K562 (cell line): Measurements from ENCODE around the gene CRK. TPM values are rescaled to one million over a fixed set of nuclear protein-coding genes. Genes with fewer than 3 reads are reported as not detected.

ENCODE experiments used
- ATAC-seq: fragments of 200-7000 bp; cut with Tn5 transposase; 3 replicates; pipeline ENCODE4 v1.9.1; 2020; ENCODE audit warnings: moderate library complexity
- BruUV-seq: library from RNA; stranded (reverse); fragments of 400-500 nt; replicated peaks from 2 replicates; lab custom pipeline; 2021; lab: Mats Ljungman, UMichigan
- CTCF ChIA-PET: fragments of 300-600 bp; formaldehyde crosslinking; extraction: SDS; loops from one replicate; lab custom pipeline; 2021; ENCODE audit warnings: low intra/inter-chr PET ratio; lab: Yijun Ruan, JAX
- POLR2A ChIA-PET: fragments of 300-600, 350-650 bp; sonication (Branson Sonifier 250); formaldehyde crosslinking; extraction: SDS; loops from one replicate; lab custom pipeline; 2021; ENCODE audit warnings: antibody characterized with exemption, inconsistent platforms; lab: Yijun Ruan, JAX
- DNase-seq, 4 experiments: peaks; one replicate each; pipeline versions ENCODE4 v3.0.0 to v3.0.0-alpha.2; 2011 to 2018; ENCODE audit warnings: low spot score in 3 of 4, mixed read lengths in 3 of 4; ENCODE audit errors: extremely low read depth in 1 of 4
- FAIRE-seq: peaks from 2 replicates; lab custom pipeline; 2011; peaks lifted over from hg19 to GRCh38; lab: Jason Lieb, UNC
- H2AFZ ChIP-seq: 2 replicates; pipeline ENCODE4 v1.6.0; 2011; ENCODE audit warnings: low read depth, low read length, control low read depth, inconsistent platforms
- H3K27ac ChIP-seq: fragments of 200-600 bp; 3 replicates; pipeline ENCODE4 v1.8.0; 2011; ENCODE audit warnings: low read depth, mild to moderate bottlenecking, control low read depth, inconsistent platforms, low read length, moderate library complexity, mixed read lengths; ENCODE audit errors: extremely low read depth
- H3K27me3 ChIP-seq, 2 experiments: fragments of 300-600 bp in 1 of 2; 2 replicates in 1 of 2; 3 replicates in 1 of 2; pipeline versions ENCODE4 v1.6.0 to v1.8.0; 2011; ENCODE audit warnings: inconsistent platforms in 2 of 2, low read length in 2 of 2, mild to moderate bottlenecking in 1 of 2, mixed read lengths in 1 of 2, moderate library complexity in 1 of 2; ENCODE audit not compliant: control insufficient read depth in 2 of 2, insufficient read depth in 2 of 2
- H3K36me3 ChIP-seq: fragments of 300-600 bp; 3 replicates; pipeline ENCODE4 v1.8.0; 2011; ENCODE audit warnings: mild to moderate bottlenecking, low read length, inconsistent platforms; ENCODE audit not compliant: control insufficient read depth, insufficient read depth
- H3K4me1 ChIP-seq, 2 experiments: fragments of 200-600 bp in 1 of 2; replicated peaks in 1 of 2; 2 replicates in 1 of 2; 3 replicates in 1 of 2; pipeline versions ENCODE4 v1.5.1 to v1.8.0; 2011; ENCODE audit warnings: inconsistent platforms in 2 of 2, low read length in 2 of 2, mild to moderate bottlenecking in 1 of 2, mixed read lengths in 1 of 2, moderate library complexity in 1 of 2; ENCODE audit not compliant: control insufficient read depth in 2 of 2, insufficient read depth in 2 of 2
- H3K4me2 ChIP-seq: 2 replicates; pipeline ENCODE4 v1.6.1; 2011; ENCODE audit warnings: low read length, control low read depth, inconsistent platforms, mixed read lengths; ENCODE audit not compliant: insufficient read depth
- H3K4me3 ChIP-seq: fragments of 200-600 bp; sonication (generic), shearing (Covaris generic); 2 replicates; pipeline ENCODE4 v1.5.1; 2016; ENCODE audit warnings: control low read depth, inconsistent platforms
- H3K79me2 ChIP-seq: fragments of 200-600 bp; 3 replicates; pipeline ENCODE4 v1.8.0; 2011; ENCODE audit warnings: low read length, inconsistent platforms; ENCODE audit not compliant: control insufficient read depth, insufficient read depth
- H3K9ac ChIP-seq, 2 experiments: 2 replicates each; pipeline versions ENCODE4 v1.6.0 to v1.6.1; 2011; ENCODE audit warnings: low read depth in 2 of 2, low read length in 2 of 2, control low read depth in 1 of 2, inconsistent platforms in 1 of 2, mild to moderate bottlenecking in 1 of 2, mixed read lengths in 1 of 2; ENCODE audit not compliant: insufficient read depth in 1 of 2
- H3K9me1 ChIP-seq: one replicate; pipeline ENCODE4 v1.6.0; 2011; ENCODE audit warnings: inconsistent platforms, mild to moderate bottlenecking, low read length, moderate library complexity; ENCODE audit not compliant: control insufficient read depth, insufficient read depth
- H3K9me3 ChIP-seq: replicated peaks from 2 replicates; pipeline ENCODE4 v1.5.1; 2011; ENCODE audit warnings: low read depth, low read length, inconsistent platforms; ENCODE audit not compliant: control insufficient read depth, insufficient read depth
- H4K20me1 ChIP-seq: replicated peaks from 2 replicates; pipeline ENCODE4 v1.6.1; 2011; ENCODE audit warnings: low read length, inconsistent platforms, mixed read lengths; ENCODE audit not compliant: control insufficient read depth, insufficient read depth
- CHD4 ChIP-seq: fragments of 200-600 bp; sonication (generic); IDR thresholded peaks from 3 replicates; pipeline ENCODE4 v1.6.1; 2012; ENCODE audit warnings: low read depth, mild to moderate bottlenecking, mixed read lengths, low read length, inconsistent platforms; ENCODE audit not compliant: insufficient read depth, insufficient replicate concordance, poor library complexity, severe bottlenecking
- EP400 ChIP-seq: fragments of 450-650 bp; IDR thresholded peaks from 2 replicates; pipeline ENCODE4 v1.6.1; 2017; ENCODE audit warnings: antibody characterized with exemption, mild to moderate bottlenecking, moderate library complexity
- NFE2L1 ChIP-seq: fragments of 450-650 bp; IDR thresholded peaks from 2 replicates; pipeline ENCODE4 v1.6.1; 2016; ENCODE audit warnings: missing genetic modification characterization, low read depth, mild to moderate bottlenecking, missing compliant biosample characterization, moderate library complexity, borderline replicate concordance
- PTBP1 ChIP-seq: fragments of 200-400 bp; formaldehyde crosslinking; IDR thresholded peaks from 2 replicates; pipeline ENCODE4 v1.6.1; 2017; ENCODE audit warnings: low read depth, low read length
- PTTG1 ChIP-seq: fragments of 450-650 bp; IDR thresholded peaks from 2 replicates; pipeline ENCODE4 v1.6.1; 2016; ENCODE audit warnings: low read depth, mild to moderate bottlenecking, missing genetic modification characterization, missing compliant biosample characterization
- RFX7 ChIP-seq: fragments of 250-450 bp; sonication (Bioruptor Pico); IDR thresholded peaks from 2 replicates; pipeline ENCODE4 v1.5.1; 2021; ENCODE audit warnings: mild to moderate bottlenecking
- SIN3A ChIP-seq, 2 experiments: fragments of 150-350 bp in 1 of 2; IDR thresholded peaks; 2 replicates each; pipeline ENCODE4 v1.6.1; 2011 to 2016; ENCODE audit warnings: borderline replicate concordance in 2 of 2, low read depth in 2 of 2, low read length in 2 of 2, mild to moderate bottlenecking in 2 of 2, moderate library complexity in 2 of 2; ENCODE audit not compliant: control insufficient read depth in 1 of 2
- SRSF7 ChIP-seq: fragments of 200-400 bp; formaldehyde crosslinking; optimal IDR thresholded peaks from 2 replicates; pipeline ENCODE3; 2017; ENCODE audit warnings: mild to moderate bottlenecking, low read depth, low read length
- WHSC1 ChIP-seq: IDR thresholded peaks from one replicate; pipeline ENCODE4 v1.6.1; 2012; ENCODE audit warnings: low read length, control low read depth, inconsistent platforms
- ZEB2 ChIP-seq: fragments of 450-650 bp; IDR thresholded peaks from 2 replicates; pipeline ENCODE4 v1.6.1; 2016
- ZNF121 ChIP-seq: sonication (generic); formaldehyde crosslinking; conservative IDR thresholded peaks from 2 replicates; pipeline ENCODE4 v1.8.0; 2022; ENCODE audit warnings: missing genetic modification reagents
- ZNF3 ChIP-seq: fragments of 250-450 bp; sonication (Bioruptor Pico); IDR thresholded peaks from 2 replicates; pipeline ENCODE4 v1.5.0; 2021; ENCODE audit warnings: mild to moderate bottlenecking, moderate library complexity
- ZNF518B ChIP-seq: fragments of 250-450 bp; sonication (Bioruptor Pico); IDR thresholded peaks from 2 replicates; pipeline ENCODE4 v1.5.0; 2021; ENCODE audit warnings: mild to moderate bottlenecking, moderate library complexity
- WGBS: fragments of 100-300 bp; shearing (Covaris generic); methylation state at CpG from one replicate; pipeline ENCODE4 v1.1.6; 2016; ENCODE audit warnings: low coverage, mixed read lengths; ENCODE audit not compliant: insufficient coverage; ENCODE audit errors: missing lambda C conversion rate; 5-methylcytosine and 5-hydroxymethylcytosine counted together
- in situ Hi-C: fragments of 300-500 bp; cut with MboI; formaldehyde crosslinking; loops from 4 replicates; pipeline ENCODE4 v1.15.0; 2018; ENCODE audit warnings: inconsistent platforms, mixed read lengths
- intact Hi-C: fragments of 100-400 bp; cut with micrococcal nuclease; formaldehyde crosslinking; loops from 2 replicates; pipeline ENCODE4 v1.14.2; 2022
- polyA plus RNA-seq, 8 experiments: library from polyadenylated mRNA; depleted of rRNA in 4 of 8; stranded (reverse) in 5 of 8; unstranded in 3 of 8; fragments of >200 nt; fragmentation: Nextera tagmentation in 2 of 8; fragmentation: Illumina TruSeq in 1 of 8; extraction: Ambion mirVana in 2 of 8; extraction: Trizol in 1 of 8; gene quantifications; 2 replicates each; pipeline versions ENCODE4 v1.2.1 to v1.2.3, GENCODE V29; 2011 to 2014; ENCODE audit warnings: inconsistent platforms in 1 of 8, missing spikeins in 1 of 8
- total RNA-seq, 7 experiments: library from RNA; depleted of rRNA in 6 of 7; stranded (reverse); fragments of >200 nt in 6 of 7; fragmentation: Illumina TruSeq in 2 of 7; extraction: Trizol in 2 of 7; gene quantifications; 2 replicates each; pipeline versions ENCODE4 v1.2.1 to v1.2.3, GENCODE V29; 2011 to 2021; ENCODE audit warnings: low replicate concordance in 1 of 7
- TF ChIP-seq, protein P1 (sequence below): sonication (generic); formaldehyde crosslinking; IDR thresholded peaks from 2 replicates; pipeline ENCODE4 v1.5.0; 2020; ENCODE audit warnings: missing genetic modification reagents
- TF ChIP-seq, protein P2 (sequence below): sonication (generic); formaldehyde crosslinking; IDR thresholded peaks from 2 replicates; pipeline ENCODE4 v1.8.0; 2022; ENCODE audit warnings: missing genetic modification reagents, mild to moderate bottlenecking, moderate library complexity, borderline replicate concordance
- TF ChIP-seq, protein P3 (sequence below): sonication (generic); formaldehyde crosslinking; IDR thresholded peaks from 2 replicates; pipeline ENCODE4 v1.9.0; 2022; ENCODE audit warnings: mild to moderate bottlenecking, missing genetic modification reagents

CRK gene
- total and polyA plus RNA-seq, 9 of the 15 experiments (the other 6 are each of a cell fraction or from before 2014, with no cell fraction given): 13.1 to 40.2 (median 26.1) TPM

- H3K79me2 ChIP-seq: peaks cover 15% of the 10 kb centered on the region
- DNase-seq (peak; percentile 67 to 75 (median 69)), ATAC-seq (peak; percentile 77), FAIRE-seq (peak; percentile 48)
- WGBS: 0% methylated on average over 9 of the region's 19 CpGs
- H3K9me1 ChIP-seq: no peaks in the 10 kb centered on the region
- intact Hi-C loops (no loop called here), in situ Hi-C loops (no loop called here)
- H3K4me2 ChIP-seq: peak overlapping the region; percentile 72
- ChIA-PET CTCF (no interaction called here), POLR2A (interaction anchor here (0.7 to 1.4 kb wide), 3 partner anchors 10 to 28 kb away, joined by 3 to 4 read pairs (median 3); no protein-coding TSS in a partner anchor)
- H4K20me1 ChIP-seq: no peaks in the 10 kb centered on the region
- no peak overlapping the region for H2AFZ ChIP-seq
- H3K4me3 ChIP-seq: peak overlapping the region; percentile 52
- H3K9ac ChIP-seq: peak overlapping the region; percentile 20 to 81; a peak in 3 of 4 replicates
- peaks cover 13 to 59% of the 10 kb centered on the region in 2 experiments; a peak in 4 of 5 replicates for H3K4me1 ChIP-seq
- no TSS peak for BruUV-seq
- H3K27me3 ChIP-seq: no peaks in the 10 kb centered on the region
- peak overlapping the region; percentile 69; the same call in 2 of the 3 replicates for H3K27ac ChIP-seq
- peaks cover 18% of the 10 kb centered on the region; the same call in 1 of the 3 replicates for H3K36me3 ChIP-seq
- no peaks in the 10 kb centered on the region for H3K9me3 ChIP-seq
- TF ChIP-seq ZNF518B (no peak), WHSC1 (no peak), EP400 (no peak), CHD4 (no peak), PTBP1 (no peak), NFE2L1 (tag) (no peak), PTTG1 (tag) (no peak), ZNF3 (CRISPR knock-in tag) (no peak), RFX7 (CRISPR knock-in tag) (no peak), ZNF121 (no peak), SIN3A (IDR thresholded peaks at IDR 0.05; ENCODE audit: borderline replicate concordance in 2 of 2, control insufficient read depth in 1 of 2, low read depth in 2 of 2, low read length in 2 of 2) (peak; percentile 54 to 85; a peak in 3 of 4 replicates), SRSF7 (no peak), ZEB2 (no peak)
- TF ChIP-seq, protein P1, sequence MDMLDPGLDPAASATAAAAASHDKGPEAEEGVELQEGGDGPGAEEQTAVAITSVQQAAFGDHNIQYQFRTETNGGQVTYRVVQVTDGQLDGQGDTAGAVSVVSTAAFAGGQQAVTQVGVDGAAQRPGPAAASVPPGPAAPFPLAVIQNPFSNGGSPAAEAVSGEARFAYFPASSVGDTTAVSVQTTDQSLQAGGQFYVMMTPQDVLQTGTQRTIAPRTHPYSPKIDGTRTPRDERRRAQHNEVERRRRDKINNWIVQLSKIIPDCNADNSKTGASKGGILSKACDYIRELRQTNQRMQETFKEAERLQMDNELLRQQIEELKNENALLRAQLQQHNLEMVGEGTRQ (CRISPR knock-in tag): peak; percentile 29; the same call in 1 of the 2 replicates
- TF ChIP-seq, protein P2, sequence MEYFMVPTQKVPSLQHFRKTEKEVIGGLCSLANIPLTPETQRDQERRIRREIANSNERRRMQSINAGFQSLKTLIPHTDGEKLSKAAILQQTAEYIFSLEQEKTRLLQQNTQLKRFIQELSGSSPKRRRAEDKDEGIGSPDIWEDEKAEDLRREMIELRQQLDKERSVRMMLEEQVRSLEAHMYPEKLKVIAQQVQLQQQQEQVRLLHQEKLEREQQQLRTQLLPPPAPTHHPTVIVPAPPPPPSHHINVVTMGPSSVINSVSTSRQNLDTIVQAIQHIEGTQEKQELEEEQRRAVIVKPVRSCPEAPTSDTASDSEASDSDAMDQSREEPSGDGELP (CRISPR knock-in tag): peak; percentile 98
- TF ChIP-seq, protein P3, sequence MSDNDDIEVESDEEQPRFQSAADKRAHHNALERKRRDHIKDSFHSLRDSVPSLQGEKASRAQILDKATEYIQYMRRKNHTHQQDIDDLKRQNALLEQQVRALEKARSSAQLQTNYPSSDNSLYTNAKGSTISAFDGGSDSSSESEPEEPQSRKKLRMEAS (CRISPR knock-in tag): peak; percentile 58
These were observed 28.8 kb upstream of the CRK start for GRCh38 chr17:1484676-1485422.
